Trophoblast cell (in vitro differentiated cells and primary cell): ENCODE data around the gene HNRNPC.
"Not testable (repeated sequence)": the region's sequence is repeated elsewhere in the genome, so short reads cannot be mapped to it uniquely, and the experiment has no call there.

Source experiments
- DNase-seq, 2 donors: peaks; one replicate each; pipeline ENCODE4 v3.0.0-alpha.2; 2016
- H2AFZ ChIP-seq: 2 replicates; pipeline ENCODE4 v1.6.1; 2013; ENCODE audit warnings: low read length, moderate library complexity, mild to moderate bottlenecking; ENCODE audit not compliant: insufficient read depth, poor library complexity
- H2AK5ac ChIP-seq: 2 replicates; pipeline ENCODE4 v1.6.1; 2013; ENCODE audit warnings: mild to moderate bottlenecking, low read length
- H2BK120ac ChIP-seq: 2 replicates; pipeline ENCODE4 v1.6.1; 2013; ENCODE audit warnings: low read length, mild to moderate bottlenecking, moderate library complexity; ENCODE audit not compliant: insufficient read depth, poor library complexity
- H2BK12ac ChIP-seq: 2 replicates; pipeline ENCODE4 v1.6.1; 2013; ENCODE audit warnings: mild to moderate bottlenecking, low read length, moderate library complexity
- H2BK5ac ChIP-seq: 2 replicates; pipeline ENCODE4 v1.6.1; 2013; ENCODE audit warnings: low read length, low read depth, moderate library complexity, mild to moderate bottlenecking; ENCODE audit not compliant: poor library complexity
- H3K14ac ChIP-seq: 2 replicates; pipeline ENCODE4 v1.6.1; 2013; ENCODE audit warnings: mild to moderate bottlenecking, low read length
- H3K18ac ChIP-seq: 2 replicates; pipeline ENCODE4 v1.6.1; 2013; ENCODE audit warnings: mild to moderate bottlenecking, low read length
- H3K23ac ChIP-seq: 2 replicates; pipeline ENCODE4 v1.6.1; 2013; ENCODE audit warnings: low read length
- H3K27ac ChIP-seq: 2 replicates; pipeline ENCODE4 v1.5.1; 2013; ENCODE audit warnings: low read depth, mild to moderate bottlenecking, inconsistent platforms, low read length, moderate library complexity
- H3K27me3 ChIP-seq: 2 replicates; pipeline ENCODE4 v1.6.1; 2013; ENCODE audit warnings: inconsistent platforms, mild to moderate bottlenecking, low read length, moderate library complexity; ENCODE audit not compliant: insufficient read depth
- H3K36me3 ChIP-seq, 2 experiments: 1 replicate in 1 of 2; 2 replicates in 1 of 2; pipeline ENCODE4 v1.6.1; 2013; ENCODE audit warnings: low read length in 2 of 2, mild to moderate bottlenecking in 2 of 2, moderate library complexity in 1 of 2; ENCODE audit not compliant: insufficient read depth in 2 of 2, control insufficient read depth in 1 of 2
- H3K4ac ChIP-seq: 2 replicates; pipeline ENCODE4 v1.6.1; 2013; ENCODE audit warnings: low read depth, mild to moderate bottlenecking, low read length, moderate library complexity
- H3K4me1 ChIP-seq, 2 experiments: 1 replicate in 1 of 2; 2 replicates in 1 of 2; pipeline ENCODE4 v1.6.1; 2013; ENCODE audit warnings: low read length in 2 of 2, mild to moderate bottlenecking in 2 of 2, moderate library complexity in 1 of 2; ENCODE audit not compliant: insufficient read depth in 2 of 2, control insufficient read depth in 1 of 2
- H3K4me2 ChIP-seq: 2 replicates; pipeline ENCODE4 v1.6.1; 2013; ENCODE audit warnings: inconsistent platforms, mild to moderate bottlenecking, low read length, moderate library complexity
- H3K4me3 ChIP-seq: 2 replicates; pipeline ENCODE4 v1.5.1; 2013; ENCODE audit warnings: mild to moderate bottlenecking, low read depth, low read length, inconsistent platforms
- H3K79me1 ChIP-seq: one replicate; pipeline ENCODE4 v1.6.1; 2013; ENCODE audit warnings: low read length
- H3K79me2 ChIP-seq: 2 replicates; pipeline ENCODE4 v1.6.1; 2013; ENCODE audit warnings: low read length, mild to moderate bottlenecking; ENCODE audit not compliant: control insufficient read depth, insufficient read depth, poor library complexity
- H3K9ac ChIP-seq: 2 replicates; pipeline ENCODE4 v1.6.1; 2013; ENCODE audit warnings: mild to moderate bottlenecking, low read length
- H3K9me3 ChIP-seq: 2 replicates; pipeline ENCODE4 v1.6.1; 2013; ENCODE audit warnings: low read depth, mild to moderate bottlenecking, control low read depth, inconsistent platforms, low read length; ENCODE audit not compliant: insufficient read depth
- H4K12ac ChIP-seq: 2 replicates; pipeline ENCODE4 v1.6.1; 2013; ENCODE audit warnings: low read depth, mild to moderate bottlenecking, low read length, moderate library complexity
- H4K8ac ChIP-seq: 2 replicates; pipeline ENCODE4 v1.6.1; 2013; ENCODE audit warnings: low read depth, mild to moderate bottlenecking, low read length, moderate library complexity
- H4K91ac ChIP-seq: one replicate; pipeline ENCODE4 v1.6.1; 2013; ENCODE audit warnings: low read depth, mild to moderate bottlenecking, low read length, moderate library complexity
- WGBS: extraction: QIAGEN DNeasy Blood & Tissue Kit; methylation state at CpG from one replicate; pipeline ENCODE4 v1.1.7; 2013; ENCODE audit warnings: missing lambda C conversion rate; ENCODE audit not compliant: insufficient read length, insufficient coverage; ENCODE audit errors: extremely low coverage; 5-methylcytosine and 5-hydroxymethylcytosine counted together

The HNRNPC gene

GRCh38 chr14:21307637-21308036 lies 38.4 kb upstream of the HNRNPC start:
- Histone ChIP-seq H2BK12ac (no peak overlapping the region), H3K18ac (no peak overlapping the region), H2BK5ac (no peak overlapping the region), H3K4me2 (no peak overlapping the region), H3K9ac (no peak overlapping the region), H3K27me3 (no peaks in the 10 kb centered on the region), H3K79me2 (peaks cover 1% of the 10 kb centered on the region), H3K23ac (no peak overlapping the region), H2BK120ac (no peak overlapping the region), H4K8ac (no peak overlapping the region), H3K27ac (no peak overlapping the region), H2AFZ (no peak overlapping the region), H3K4me3 (no peak overlapping the region), H3K79me1 (peaks cover 5% of the 10 kb centered on the region), H3K9me3 (no peaks in the 10 kb centered on the region), H4K12ac (no peak overlapping the region), H2AK5ac (no peak overlapping the region), H3K36me3 (no peaks in the 10 kb centered on the region), H3K4ac (no peak overlapping the region), H4K91ac (no peak overlapping the region), H3K4me1 (peaks cover 2 to 4% of the 10 kb centered on the region in 2 experiments), H3K14ac (no peak overlapping the region)
- no peak for DNase-seq
- WGBS = no CpG with 5 or more reads among the region's 3 CpGs

GRCh38 chr14:21302836-21303140 lies 33.5 kb upstream of the HNRNPC start:
- H4K12ac ChIP-seq, H4K8ac ChIP-seq, H3K9me3 ChIP-seq, H3K4me3 ChIP-seq, H3K18ac ChIP-seq, H3K4me2 ChIP-seq, H3K9ac ChIP-seq, H3K14ac ChIP-seq, H4K91ac ChIP-seq, H3K27ac ChIP-seq, H3K36me3 ChIP-seq, H3K23ac ChIP-seq, H2AFZ ChIP-seq, H2BK12ac ChIP-seq, H2AK5ac ChIP-seq, H3K27me3 ChIP-seq, H2BK5ac ChIP-seq, H2BK120ac ChIP-seq, DNase-seq, H3K79me1 ChIP-seq, H3K4me1 ChIP-seq, H3K79me2 ChIP-seq, H3K4ac ChIP-seq: not testable (repeated sequence)
- WGBS = no CpG with 5 or more reads among the region's 2 CpGs

GRCh38 chr14:21302013-21302835 lies 33.0 kb upstream of the HNRNPC start:
- no peak overlapping the region for H3K9ac ChIP-seq
- H3K79me1 ChIP-seq = no peaks in the 10 kb centered on the region
- no peak overlapping the region for H3K4me3 ChIP-seq
- H4K12ac ChIP-seq = no peak overlapping the region
- H2BK120ac ChIP-seq = no peak overlapping the region
- no peak overlapping the region for H3K23ac ChIP-seq
- no peak overlapping the region for H3K4ac ChIP-seq
- no CpG with 5 or more reads among the region's 8 CpGs for WGBS
- no peak overlapping the region for H3K14ac ChIP-seq
- no peak overlapping the region for H2AFZ ChIP-seq
- no peak for DNase-seq
- no peak overlapping the region for H3K4me2 ChIP-seq
- no peaks in the 10 kb centered on the region for H3K4me1 ChIP-seq
- no peaks in the 10 kb centered on the region for H3K36me3 ChIP-seq
- H4K8ac ChIP-seq = no peak overlapping the region
- H3K79me2 ChIP-seq = no peaks in the 10 kb centered on the region
- H3K9me3 ChIP-seq = no peaks in the 10 kb centered on the region
- no peak overlapping the region for H2AK5ac ChIP-seq
- H2BK12ac ChIP-seq = no peak overlapping the region
- peaks cover 4% of the 10 kb centered on the region for H3K27me3 ChIP-seq
- no peak overlapping the region for H3K18ac ChIP-seq
- no peak overlapping the region for H3K27ac ChIP-seq
- no peak overlapping the region for H4K91ac ChIP-seq
- H2BK5ac ChIP-seq = no peak overlapping the region

- Histone ChIP-seq H3K27me3 (peaks cover 4% of the 10 kb centered on the region), H3K79me1 (no peaks in the 10 kb centered on the region), H4K91ac (no peak overlapping the region), H3K4me3 (no peak overlapping the region), H4K12ac (no peak overlapping the region), H4K8ac (no peak overlapping the region), H3K27ac (no peak overlapping the region), H3K4ac (no peak overlapping the region), H3K18ac (no peak overlapping the region), H3K23ac (no peak overlapping the region), H3K9me3 (no peaks in the 10 kb centered on the region), H2BK120ac (no peak overlapping the region), H3K4me1 (no peaks in the 10 kb centered on the region), H3K79me2 (no peaks in the 10 kb centered on the region), H3K4me2 (peak overlapping the region; percentile 21), H2AK5ac (no peak overlapping the region), H3K14ac (no peak overlapping the region), H3K9ac (no peak overlapping the region), H2BK5ac (no peak overlapping the region), H2BK12ac (no peak overlapping the region), H3K36me3 (no peaks in the 10 kb centered on the region), H2AFZ (peak overlapping the region; percentile 38)
- WGBS = no CpG with 5 or more reads among the region's 30 CpGs
- DNase-seq = no peak
Measured at GRCh38 chr14:21300892-21301291, 31.6 kb upstream of the HNRNPC start.
